B cell (primary cell): ENCODE results near the gene DNAJC4.

Experiments
- EZH2 ChIP-seq: IDR thresholded peaks from 2 replicates; pipeline ENCODE4 v1.6.1; 2012; ENCODE audit warnings: borderline replicate concordance, low read depth, mild to moderate bottlenecking, moderate library complexity, low read length; ENCODE audit not compliant: insufficient read depth, poor library complexity, severe bottlenecking
- TF ChIP-seq, protein P1 (sequence below): fragments of 200-600 bp; IDR thresholded peaks from one replicate; pipeline ENCODE4 v1.8.0; 2022; ENCODE audit warnings: antibody characterized with exemption, mild to moderate bottlenecking

DNA sequence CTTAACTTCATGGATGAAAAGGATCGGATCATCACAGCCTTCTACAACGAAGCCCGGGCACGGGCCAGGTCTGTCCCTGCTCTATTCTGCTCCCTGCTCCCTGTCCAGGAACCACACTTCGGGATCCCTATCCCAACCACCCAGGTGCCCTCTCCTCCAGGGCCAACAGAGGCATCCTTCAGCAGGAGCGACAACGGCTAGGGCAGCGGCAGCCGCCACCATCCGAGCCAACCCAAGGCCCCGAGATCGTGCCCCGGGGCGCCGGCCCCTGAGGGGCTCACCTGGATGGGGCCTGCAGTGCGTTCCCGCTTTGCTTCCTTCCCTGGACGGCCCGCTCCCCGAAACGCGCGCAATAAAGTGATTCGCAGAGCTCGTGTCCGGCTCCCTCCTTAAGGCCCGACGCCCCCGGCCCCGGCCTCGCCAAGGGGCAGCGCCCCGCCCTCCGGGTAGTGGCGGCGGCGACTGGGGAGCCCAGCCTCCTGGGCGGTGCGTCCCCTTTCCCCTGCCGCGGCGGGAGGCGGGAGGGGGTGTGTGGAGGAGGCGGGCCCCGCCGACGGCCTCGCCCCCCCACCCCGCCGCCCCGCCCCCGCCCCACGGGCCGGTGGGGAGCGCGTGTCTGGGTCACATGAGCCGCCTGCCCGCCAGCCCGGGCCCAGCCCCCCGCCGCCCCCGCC lies 3.7 kb downstream of the DNAJC4 start, which contains the start of gene VEGFB:
- TF ChIP-seq EZH2 = no peak
- TF ChIP-seq, protein P1, sequence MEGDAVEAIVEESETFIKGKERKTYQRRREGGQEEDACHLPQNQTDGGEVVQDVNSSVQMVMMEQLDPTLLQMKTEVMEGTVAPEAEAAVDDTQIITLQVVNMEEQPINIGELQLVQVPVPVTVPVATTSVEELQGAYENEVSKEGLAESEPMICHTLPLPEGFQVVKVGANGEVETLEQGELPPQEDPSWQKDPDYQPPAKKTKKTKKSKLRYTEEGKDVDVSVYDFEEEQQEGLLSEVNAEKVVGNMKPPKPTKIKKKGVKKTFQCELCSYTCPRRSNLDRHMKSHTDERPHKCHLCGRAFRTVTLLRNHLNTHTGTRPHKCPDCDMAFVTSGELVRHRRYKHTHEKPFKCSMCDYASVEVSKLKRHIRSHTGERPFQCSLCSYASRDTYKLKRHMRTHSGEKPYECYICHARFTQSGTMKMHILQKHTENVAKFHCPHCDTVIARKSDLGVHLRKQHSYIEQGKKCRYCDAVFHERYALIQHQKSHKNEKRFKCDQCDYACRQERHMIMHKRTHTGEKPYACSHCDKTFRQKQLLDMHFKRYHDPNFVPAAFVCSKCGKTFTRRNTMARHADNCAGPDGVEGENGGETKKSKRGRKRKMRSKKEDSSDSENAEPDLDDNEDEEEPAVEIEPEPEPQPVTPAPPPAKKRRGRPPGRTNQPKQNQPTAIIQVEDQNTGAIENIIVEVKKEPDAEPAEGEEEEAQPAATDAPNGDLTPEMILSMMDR = no peak
